GM06990 (cell line): ENCODE data around the gene IFIH1.

Experiments used
- DNase-seq: peaks from one replicate; pipeline ENCODE4 v3.0.0-alpha.2; 2011; ENCODE audit not compliant: insufficient read length; ENCODE audit errors: extremely low read depth
- H3K27me3 ChIP-seq: replicated peaks from 2 replicates; pipeline ENCODE4 v1.6.0; 2011; ENCODE audit warnings: low read length; ENCODE audit not compliant: control insufficient read depth, insufficient read depth
- H3K36me3 ChIP-seq: 2 replicates; pipeline ENCODE4 v1.5.1; 2011; ENCODE audit warnings: low read length; ENCODE audit not compliant: control insufficient read depth, insufficient read depth
- H3K4me3 ChIP-seq: replicated peaks from 2 replicates; pipeline ENCODE4 v1.5.1; 2011; ENCODE audit warnings: low read depth, mild to moderate bottlenecking, control low read depth, low read length
- TF ChIP-seq, protein P1 (sequence below): IDR thresholded peaks from 2 replicates; pipeline ENCODE4 v1.5.1; 2011; ENCODE audit warnings: low read length, control low read depth, mild to moderate bottlenecking, inconsistent platforms; ENCODE audit not compliant: insufficient read depth, poor library complexity, severe bottlenecking

Gene IFIH1

DNA sequence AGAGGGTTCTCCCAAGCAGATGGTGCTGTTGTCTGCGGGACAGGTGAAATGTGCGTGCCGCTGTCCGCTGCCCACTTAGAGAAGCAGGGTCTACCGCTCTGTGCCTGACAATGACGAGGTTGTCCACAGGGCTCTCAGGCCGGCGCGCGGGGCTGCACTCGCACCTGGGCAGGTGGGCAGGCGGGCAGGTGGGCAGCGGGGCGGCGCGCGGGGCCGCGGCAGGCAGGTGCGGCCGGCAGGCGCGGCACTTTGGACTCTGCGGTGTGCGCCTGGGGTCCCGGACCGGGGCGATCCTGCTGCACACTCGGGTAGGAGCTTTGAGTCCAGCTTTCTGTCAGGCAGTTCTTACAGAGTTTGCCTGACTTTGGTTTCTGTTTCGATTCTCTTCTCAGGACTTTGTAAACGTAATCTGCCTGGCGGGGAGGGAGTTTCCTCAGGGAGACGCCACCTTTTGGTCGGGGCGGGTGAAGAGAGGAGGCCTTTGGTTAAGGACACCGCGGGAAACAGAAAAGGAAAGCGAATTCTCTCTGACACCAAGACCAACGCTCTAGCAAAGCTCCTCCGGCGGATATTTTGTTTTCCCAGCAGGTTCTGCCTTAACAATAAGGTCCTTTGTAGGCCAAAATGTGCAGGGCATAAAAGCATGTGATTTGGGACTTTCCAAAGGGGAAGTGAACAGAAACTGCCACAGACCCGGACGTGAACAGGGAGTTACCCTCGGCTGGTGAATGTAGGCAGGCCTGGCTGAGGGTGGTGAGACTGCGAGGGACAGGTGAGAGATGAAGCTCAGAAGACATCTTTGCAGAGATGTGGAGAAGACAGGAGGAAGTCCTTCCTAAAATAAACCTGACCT, at the start of gene IFIH1:
IFIH1 (minus strand) TSS at position 357 of the 853 bp plus-strand sequence. CDS start 377 bp downstream, outside the sequence.
- Histone ChIP-seq H3K27me3 (no peaks in the 10 kb centered on the region), H3K36me3 (no peaks in the 10 kb centered on the region; the same call in 1 of the 2 replicates), H3K4me3 (peak within 1 kb of the TSS; percentile 100)
- TF ChIP-seq, protein P1, sequence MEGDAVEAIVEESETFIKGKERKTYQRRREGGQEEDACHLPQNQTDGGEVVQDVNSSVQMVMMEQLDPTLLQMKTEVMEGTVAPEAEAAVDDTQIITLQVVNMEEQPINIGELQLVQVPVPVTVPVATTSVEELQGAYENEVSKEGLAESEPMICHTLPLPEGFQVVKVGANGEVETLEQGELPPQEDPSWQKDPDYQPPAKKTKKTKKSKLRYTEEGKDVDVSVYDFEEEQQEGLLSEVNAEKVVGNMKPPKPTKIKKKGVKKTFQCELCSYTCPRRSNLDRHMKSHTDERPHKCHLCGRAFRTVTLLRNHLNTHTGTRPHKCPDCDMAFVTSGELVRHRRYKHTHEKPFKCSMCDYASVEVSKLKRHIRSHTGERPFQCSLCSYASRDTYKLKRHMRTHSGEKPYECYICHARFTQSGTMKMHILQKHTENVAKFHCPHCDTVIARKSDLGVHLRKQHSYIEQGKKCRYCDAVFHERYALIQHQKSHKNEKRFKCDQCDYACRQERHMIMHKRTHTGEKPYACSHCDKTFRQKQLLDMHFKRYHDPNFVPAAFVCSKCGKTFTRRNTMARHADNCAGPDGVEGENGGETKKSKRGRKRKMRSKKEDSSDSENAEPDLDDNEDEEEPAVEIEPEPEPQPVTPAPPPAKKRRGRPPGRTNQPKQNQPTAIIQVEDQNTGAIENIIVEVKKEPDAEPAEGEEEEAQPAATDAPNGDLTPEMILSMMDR = peak; percentile 52
- peak; percentile 83 for DNase-seq

DNA sequence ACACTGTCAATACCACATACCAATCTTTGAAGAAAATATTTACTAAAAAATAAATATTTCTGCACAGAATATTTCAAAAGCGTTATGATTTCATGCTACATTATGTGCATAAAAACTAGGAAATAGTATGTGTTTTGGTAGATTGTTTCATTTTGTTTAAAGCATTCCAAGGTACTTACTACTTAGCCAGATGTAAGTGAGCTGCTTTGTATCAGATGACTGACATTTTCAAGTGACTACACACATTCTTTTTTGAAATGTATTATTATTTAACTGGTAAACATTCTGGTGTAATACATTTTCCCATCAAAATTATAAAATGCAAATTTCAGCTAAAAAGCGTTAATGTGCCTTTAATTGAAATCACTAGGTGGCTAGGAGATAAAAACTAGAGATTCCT, 46.9 kb upstream of the IFIH1 start:
- DNase-seq = no peak
- TF ChIP-seq, protein P1 = no peak

DNA sequence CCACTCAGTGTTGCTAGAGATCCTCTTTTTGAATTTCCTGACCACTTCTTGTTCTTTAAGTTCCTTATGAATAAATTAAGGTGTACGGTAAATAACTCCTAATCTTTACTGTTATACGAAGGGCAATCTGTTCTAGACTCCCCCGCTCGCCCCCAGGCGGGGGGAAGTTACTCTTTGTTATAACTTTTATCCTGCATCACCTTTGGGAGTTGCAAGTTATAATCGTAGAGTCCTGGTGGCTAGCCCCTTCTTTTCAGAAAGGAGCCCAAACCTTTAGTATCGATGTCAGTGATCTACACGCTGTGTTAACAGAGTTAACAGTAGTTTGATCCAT, 26.1 kb upstream of the IFIH1 start:
- no peaks in the 10 kb centered on the region for H3K36me3 ChIP-seq
- DNase-seq = no peak
- H3K4me3 ChIP-seq = peak overlapping the region; percentile 86
- H3K27me3 ChIP-seq = no peaks in the 10 kb centered on the region
- TF ChIP-seq, protein P1 = no peak

More for the DNA sequence above, 46.9 kb upstream of the IFIH1 start:
- Histone ChIP-seq H3K4me3 (no peak overlapping the region), H3K27me3 (no peaks in the 10 kb centered on the region), H3K36me3 (no peaks in the 10 kb centered on the region)

DNA sequence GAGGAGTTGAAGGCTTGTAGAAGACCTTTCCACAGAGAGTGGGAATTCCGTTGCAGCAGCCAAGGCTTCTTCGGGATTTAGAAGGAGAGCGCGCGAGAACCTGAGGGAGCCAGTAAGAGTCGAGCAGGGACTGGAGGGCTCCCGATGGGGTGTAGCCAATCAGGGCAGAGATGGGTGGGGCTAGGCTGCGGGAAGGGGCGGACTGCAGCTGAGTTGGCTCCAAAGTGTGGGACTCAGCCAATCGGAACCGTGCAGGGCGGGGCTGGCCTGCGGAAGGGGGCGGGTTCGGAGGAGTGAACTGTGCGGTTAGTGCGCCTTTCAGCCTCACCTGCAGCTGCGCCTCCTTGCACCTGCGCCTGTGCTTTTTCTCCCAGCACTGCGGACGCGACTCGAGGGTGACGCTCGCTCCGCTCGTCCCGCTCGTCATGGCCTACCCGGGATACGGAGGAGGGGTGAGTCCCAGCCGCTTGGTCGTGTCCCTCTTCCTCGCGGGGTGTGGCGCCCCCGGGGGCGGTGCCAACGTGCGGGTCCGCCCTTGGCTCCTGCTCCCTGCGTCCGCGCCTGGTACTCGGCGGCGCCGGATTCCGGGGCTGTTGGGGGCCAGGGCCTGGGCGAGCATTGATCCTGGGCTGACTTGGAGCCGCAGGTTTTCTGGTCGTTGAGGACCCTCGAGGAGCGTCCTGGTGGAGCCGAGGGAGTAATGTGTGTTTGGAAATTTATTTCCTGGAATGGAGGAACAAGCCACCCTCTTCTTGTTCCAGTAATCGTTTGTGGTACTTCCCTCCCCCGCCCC, 25.5 kb upstream of the IFIH1 start, which contains the start of gene GCA:
GCA (plus strand) TSS at position 309 of the 793 bp plus-strand sequence; CDS start at position 426, 117 bp downstream.
- no peaks in the 10 kb centered on the region for H3K36me3 ChIP-seq
- TF ChIP-seq, protein P1 = no peak
- peak; percentile 98 for DNase-seq
- H3K27me3 ChIP-seq = no peaks in the 10 kb centered on the region
- H3K4me3 ChIP-seq = peak within 1 kb of the TSS; percentile 86

DNA sequence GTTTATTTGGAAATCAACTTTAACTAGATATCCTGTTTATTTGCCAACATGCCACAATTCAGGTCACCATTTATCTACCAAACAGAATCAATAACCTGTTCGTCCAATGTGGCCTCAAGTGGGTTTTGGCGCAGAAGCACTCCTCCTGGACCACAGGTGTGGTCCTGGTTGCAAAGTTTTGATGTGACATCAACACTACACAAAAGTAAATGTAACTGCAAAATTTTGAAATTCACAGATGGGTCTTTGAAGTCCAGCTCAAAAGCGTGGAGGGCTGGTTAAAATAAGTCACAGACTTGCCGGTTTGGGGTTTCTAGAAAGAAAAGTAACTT, 25.0 kb upstream of the IFIH1 start:
- DNase-seq = no peak
- H3K4me3 ChIP-seq = peak overlapping the region; percentile 86
- no peaks in the 10 kb centered on the region for H3K36me3 ChIP-seq
- H3K27me3 ChIP-seq = no peaks in the 10 kb centered on the region
- TF ChIP-seq, protein P1 = no peak
